Osteocyte (in vitro differentiated cells): Measurements from ENCODE around the gene GJB3. TPM values are rescaled to one million over a fixed set of nuclear protein-coding genes. Genes with fewer than 3 reads are reported as not detected.
"Not testable (repeated sequence)": the region's sequence is repeated elsewhere in the genome, so short reads cannot be mapped to it uniquely, and the experiment has no call there.

Experiments
- DNase-seq: peaks from one replicate; pipeline ENCODE4 v3.0.0; 2021; ENCODE audit warnings: mixed read lengths; ENCODE audit not compliant: unreplicated experiment; ENCODE audit errors: extremely low spot score
- H3K27ac Mint-ChIP-seq: one replicate; pipeline ENCODE4 v1.8.0; 2021; ENCODE audit warnings: mild to moderate bottlenecking, mixed read lengths; ENCODE audit not compliant: unreplicated experiment
- H3K27me3 Mint-ChIP-seq: one replicate; pipeline ENCODE4 v1.8.0; 2021; ENCODE audit warnings: mixed read lengths; ENCODE audit not compliant: unreplicated experiment
- H3K36me3 Mint-ChIP-seq: one replicate; pipeline ENCODE4 v1.8.0; 2021; ENCODE audit warnings: mixed read lengths; ENCODE audit not compliant: unreplicated experiment
- H3K4me1 Mint-ChIP-seq: one replicate; pipeline ENCODE4 v1.8.0; 2021; ENCODE audit warnings: mixed read lengths; ENCODE audit not compliant: unreplicated experiment
- H3K4me3 Mint-ChIP-seq: one replicate; pipeline ENCODE4 v1.8.0; 2021; ENCODE audit warnings: mild to moderate bottlenecking, moderate library complexity, mixed read lengths; ENCODE audit not compliant: unreplicated experiment
- H3K9me3 Mint-ChIP-seq: one replicate; pipeline ENCODE4 v1.8.0; 2021; ENCODE audit warnings: mixed read lengths; ENCODE audit not compliant: unreplicated experiment
- CTCF ChIP-seq: fragments of 200-600 bp; sonication (generic); IDR thresholded peaks from 2 replicates; pipeline ENCODE4 v1.5.0; 2021; ENCODE audit warnings: antibody characterized with exemption, mild to moderate bottlenecking, moderate library complexity
- total RNA-seq: library from RNA; stranded (reverse); gene quantifications from 2 replicates; pipeline ENCODE4 v1.2.1, GENCODE V29; 2021

Gene GJB3
- total RNA-seq, 1 donor from 2014 or later: not detected

- no peak overlapping the region for H3K27ac Mint-ChIP-seq
- no peak for DNase-seq
- peaks cover 4% of the 10 kb centered on the region for H3K9me3 Mint-ChIP-seq
- peaks cover 3% of the 10 kb centered on the region for H3K27me3 Mint-ChIP-seq
- TF ChIP-seq CTCF: no peak
- H3K36me3 Mint-ChIP-seq: no peaks in the 10 kb centered on the region
- no peak overlapping the region for H3K4me3 Mint-ChIP-seq
- no peaks in the 10 kb centered on the region for H3K4me1 Mint-ChIP-seq
Measured at GRCh38 chr1:34800214-34800613, 19.2 kb downstream of the GJB3 start.

GRCh38 chr1:34803770-34804169, 22.8 kb downstream of the GJB3 start:
- Mint-ChIP-seq H3K9me3 (peaks cover 4% of the 10 kb centered on the region), H3K4me3 (no peak overlapping the region), H3K27me3 (peaks cover 3% of the 10 kb centered on the region), H3K27ac (no peak overlapping the region), H3K4me1 (no peaks in the 10 kb centered on the region), H3K36me3 (no peaks in the 10 kb centered on the region)
- TF ChIP-seq CTCF: no peak
- DNase-seq: no peak

- DNase-seq: no peak
- Mint-ChIP-seq H3K4me3 (no peak overlapping the region), H3K9me3 (peaks cover 4% of the 10 kb centered on the region), H3K27ac (no peak overlapping the region), H3K27me3 (peaks cover 3% of the 10 kb centered on the region), H3K36me3 (no peaks in the 10 kb centered on the region), H3K4me1 (no peaks in the 10 kb centered on the region)
- no peak for TF ChIP-seq CTCF
Measured at GRCh38 chr1:34806396-34806795, 25.4 kb downstream of the GJB3 start.

GRCh38 chr1:34808051-34808810, 27.2 kb downstream of the GJB3 start:
- Mint-ChIP-seq H3K9me3 (peaks cover 4% of the 10 kb centered on the region), H3K27ac (no peak overlapping the region), H3K4me1 (no peaks in the 10 kb centered on the region), H3K4me3 (no peak overlapping the region), H3K36me3 (no peaks in the 10 kb centered on the region), H3K27me3 (peaks cover 3% of the 10 kb centered on the region)
- peak; percentile 59 for DNase-seq
- TF ChIP-seq CTCF: no peak

GRCh38 chr1:34810781-34811180, 29.8 kb downstream of the GJB3 start:
- not testable (repeated sequence) for H3K27ac Mint-ChIP-seq, H3K9me3 Mint-ChIP-seq, H3K4me1 Mint-ChIP-seq, H3K36me3 Mint-ChIP-seq, H3K27me3 Mint-ChIP-seq, H3K4me3 Mint-ChIP-seq
- DNase-seq: peak; percentile 15
